NCI-H774 (cell line): ENCODE results near the gene CSGALNACT2.
"Not testable (repeated sequence)": the region's sequence is repeated elsewhere in the genome, so short reads cannot be mapped to it uniquely, and the experiment has no call there.

Experiments
- DNase-seq: peaks from one replicate; lab custom pipeline; 2025; lab: John Stamatoyannopoulos, UW

CSGALNACT2 gene

DNA sequence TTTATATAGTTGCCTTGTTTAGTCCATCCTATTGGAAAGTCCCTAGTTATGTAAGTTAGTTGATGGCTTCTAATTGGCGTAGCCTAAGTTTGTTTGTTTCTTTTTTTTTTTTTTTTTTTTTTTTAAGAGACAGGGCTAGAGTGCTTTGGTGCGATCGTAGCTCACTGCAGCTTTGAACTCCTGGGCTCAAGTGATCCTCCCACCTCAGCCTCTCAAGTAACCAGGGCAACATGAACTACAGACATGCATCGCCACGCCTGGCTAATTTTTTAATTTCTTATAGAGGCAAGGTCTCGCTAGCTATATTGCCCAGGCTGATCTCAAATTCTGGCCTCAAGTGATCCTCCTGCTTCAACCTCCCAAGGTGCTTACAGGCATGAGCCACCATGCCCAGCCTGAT lies 7.1 kb downstream of the CSGALNACT2 start:
- DNase-seq: no peak

DNA sequence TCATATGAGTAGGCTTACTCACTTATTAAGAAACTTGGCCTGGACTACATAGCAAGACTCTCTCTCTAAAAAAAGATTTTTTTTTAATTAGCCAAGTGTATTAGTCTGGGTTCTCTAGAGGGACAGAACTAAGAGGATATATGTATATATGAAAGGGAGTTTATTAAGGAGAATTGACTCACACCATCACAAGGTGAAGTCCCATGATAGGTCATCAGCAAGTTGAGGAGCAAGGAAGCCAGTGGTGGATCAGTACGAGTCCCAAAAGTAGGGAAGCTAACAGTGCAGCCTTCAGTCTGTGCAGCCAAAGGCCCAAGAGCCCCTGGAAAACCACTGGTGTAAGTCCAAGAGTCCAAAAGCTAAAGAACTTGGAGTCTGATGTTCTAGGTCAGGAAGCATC lies 7.7 kb downstream of the CSGALNACT2 start:
- DNase-seq: not testable (repeated sequence)

DNA sequence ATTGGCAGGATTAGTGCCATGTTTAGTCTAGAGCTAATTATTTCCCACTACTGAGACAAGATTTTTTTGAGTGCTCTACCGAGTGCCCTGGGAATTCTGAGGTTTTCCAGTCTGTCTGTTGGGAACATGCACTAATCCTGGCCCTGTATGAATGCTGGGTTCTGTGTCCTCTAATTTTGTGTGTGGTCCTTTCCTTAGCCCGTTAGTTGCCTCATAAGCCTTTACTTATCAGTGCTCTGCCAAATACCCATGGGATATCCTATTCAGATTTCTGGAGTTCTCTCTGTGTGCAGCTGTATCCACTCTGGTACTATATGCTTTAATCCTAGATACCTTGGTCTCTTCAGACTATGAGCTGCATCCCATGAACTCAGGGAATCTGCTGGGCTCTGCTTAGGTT lies 13.1 kb downstream of the CSGALNACT2 start:
- DNase-seq: no peak

DNA sequence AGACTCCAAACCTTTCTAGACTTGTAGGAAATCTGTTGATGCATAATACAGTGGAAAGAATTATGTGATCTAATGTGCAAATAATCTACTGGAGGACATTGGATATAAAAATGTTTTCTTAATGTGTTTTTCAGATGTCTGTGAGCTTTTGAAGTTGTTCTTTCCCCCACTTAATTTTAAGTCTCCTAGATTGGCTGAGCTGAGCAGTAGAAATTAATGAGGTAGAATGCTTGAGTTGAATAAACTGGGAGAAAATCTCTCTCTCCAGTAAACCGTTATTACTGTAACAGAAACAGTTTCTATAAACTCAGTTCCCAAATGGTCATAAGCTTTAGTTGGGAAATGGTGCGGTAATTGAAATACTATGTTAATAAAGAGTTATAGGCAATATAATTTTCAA lies 15.7 kb downstream of the CSGALNACT2 start:
- no peak for DNase-seq

DNA sequence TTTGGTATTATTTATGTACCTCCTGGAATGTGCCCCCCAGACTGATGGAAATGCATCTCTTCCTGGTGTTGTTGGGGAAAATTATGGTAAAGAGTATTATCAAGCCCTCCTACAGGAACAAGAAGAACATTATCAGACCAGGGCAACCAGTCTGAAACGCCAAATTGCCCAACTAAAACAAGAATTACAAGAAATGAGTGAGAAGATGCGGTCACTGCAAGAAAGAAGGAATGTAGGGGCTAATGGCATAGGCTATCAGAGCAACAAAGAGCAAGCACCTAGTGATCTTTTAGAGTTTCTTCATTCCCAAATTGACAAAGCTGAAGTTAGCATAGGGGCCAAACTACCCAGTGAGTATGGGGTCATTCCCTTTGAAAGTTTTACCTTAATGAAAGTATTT lies 17.0 kb downstream of the CSGALNACT2 start:
- no peak for DNase-seq

DNA sequence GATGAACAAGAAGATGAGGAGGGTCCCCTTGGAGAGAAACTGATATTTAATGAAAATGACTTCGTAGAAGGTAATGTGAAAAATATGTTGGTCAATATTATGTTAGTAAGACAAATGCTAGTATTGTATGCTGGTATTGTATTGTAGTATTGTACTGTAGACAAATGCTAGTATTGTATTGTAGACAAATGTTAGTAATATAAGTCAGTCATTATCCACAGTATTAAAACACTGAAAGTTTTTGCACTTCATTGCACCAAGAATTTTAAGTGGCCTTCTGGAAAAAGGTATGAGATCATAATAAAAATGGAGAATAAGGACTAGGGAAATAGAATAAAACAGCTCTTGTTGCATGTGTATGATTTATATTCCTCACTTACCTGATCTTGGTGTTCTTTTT lies 17.5 kb downstream of the CSGALNACT2 start:
- no peak for DNase-seq

DNA sequence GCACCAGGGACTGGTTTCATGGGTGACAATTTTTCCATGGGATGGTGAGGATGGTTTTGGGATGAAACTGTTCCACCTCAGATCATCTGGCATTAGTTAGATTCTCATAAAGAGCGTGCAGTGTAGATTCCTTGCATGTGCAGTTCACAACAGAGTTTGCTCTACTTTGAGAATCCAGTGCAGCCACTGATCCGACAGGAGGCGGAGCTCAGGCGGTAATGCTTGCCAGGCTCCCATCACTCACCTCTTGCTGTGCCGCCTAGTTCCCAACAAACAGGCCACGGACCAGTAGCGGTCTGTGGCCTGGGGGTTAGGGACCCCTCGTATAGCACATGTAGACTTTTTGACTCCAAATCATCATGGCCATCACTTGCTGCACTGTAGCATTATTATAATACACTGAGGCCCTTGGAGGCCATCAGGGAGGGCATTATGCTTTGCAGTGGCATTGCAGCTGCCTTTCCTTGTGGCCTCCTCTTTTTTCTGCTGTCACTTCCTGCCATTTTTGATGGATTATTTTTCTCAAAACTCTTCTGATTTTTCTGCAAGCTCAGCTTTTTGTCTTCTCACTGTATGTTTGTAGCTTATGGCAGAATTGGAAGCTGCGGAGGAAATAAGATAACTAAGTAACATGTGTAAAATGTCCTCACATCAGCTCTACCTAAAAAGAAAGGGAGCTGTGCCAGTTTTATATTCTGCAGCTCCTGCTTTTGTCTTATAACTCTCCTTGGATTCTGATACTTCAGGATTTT lies 18.5 kb downstream of the CSGALNACT2 start:
- DNase-seq: no peak

DNA sequence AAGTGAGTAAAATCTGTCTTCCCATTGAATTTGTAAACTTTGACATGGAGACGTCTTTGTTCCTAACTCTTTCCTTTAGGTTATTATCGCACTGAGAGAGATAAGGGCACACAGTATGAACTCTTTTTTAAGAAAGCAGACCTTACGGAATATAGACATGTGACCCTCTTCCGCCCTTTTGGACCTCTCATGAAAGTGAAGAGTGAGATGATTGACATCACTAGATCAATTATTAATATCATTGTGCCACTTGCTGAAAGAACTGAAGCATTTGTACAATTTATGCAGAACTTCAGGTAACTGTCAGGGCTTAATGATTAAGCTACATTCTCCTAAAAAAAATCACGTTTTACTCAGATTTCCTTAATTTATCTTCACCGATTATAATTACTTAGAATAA lies 20.4 kb downstream of the CSGALNACT2 start:
- DNase-seq: no peak

DNA sequence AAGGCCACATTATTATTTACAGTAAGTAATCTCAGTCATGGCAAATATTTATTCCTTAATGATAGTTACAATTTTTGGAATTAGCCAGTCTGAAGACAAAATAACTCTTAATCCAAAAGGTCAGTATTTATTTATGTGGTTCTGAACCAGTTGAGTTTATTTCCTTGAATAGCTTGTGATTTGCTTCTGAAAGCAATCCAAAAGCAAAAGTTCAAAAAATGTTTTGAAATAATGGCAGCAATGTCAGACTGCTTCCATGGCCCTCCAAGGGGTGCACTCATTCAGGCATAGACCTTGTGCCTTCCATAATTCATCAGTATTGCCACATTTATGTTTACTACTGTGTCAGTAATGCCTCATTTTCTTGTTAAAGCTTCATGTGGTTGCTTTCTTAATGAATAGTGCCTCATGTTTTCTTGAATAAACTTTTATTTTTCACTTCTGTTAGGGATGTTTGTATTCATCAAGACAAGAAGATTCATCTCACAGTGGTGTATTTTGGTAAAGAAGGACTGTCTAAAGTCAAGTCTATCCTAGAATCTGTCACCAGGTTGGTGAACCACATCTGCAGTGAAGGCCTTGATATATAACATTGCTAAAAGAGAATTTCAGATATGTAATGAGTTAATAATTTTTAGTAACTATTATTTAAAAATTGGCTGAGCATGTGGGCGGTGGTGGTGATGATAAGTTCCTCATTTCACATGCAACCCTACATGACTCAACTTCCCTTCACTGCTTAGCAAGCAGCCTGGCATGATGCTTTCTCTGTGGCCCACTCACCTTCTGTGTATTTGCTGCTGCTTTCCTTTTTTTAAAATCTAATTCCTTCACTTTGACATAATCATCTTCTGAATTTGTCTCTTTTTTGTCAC lies 22.0 kb downstream of the CSGALNACT2 start:
- DNase-seq: no peak

DNA sequence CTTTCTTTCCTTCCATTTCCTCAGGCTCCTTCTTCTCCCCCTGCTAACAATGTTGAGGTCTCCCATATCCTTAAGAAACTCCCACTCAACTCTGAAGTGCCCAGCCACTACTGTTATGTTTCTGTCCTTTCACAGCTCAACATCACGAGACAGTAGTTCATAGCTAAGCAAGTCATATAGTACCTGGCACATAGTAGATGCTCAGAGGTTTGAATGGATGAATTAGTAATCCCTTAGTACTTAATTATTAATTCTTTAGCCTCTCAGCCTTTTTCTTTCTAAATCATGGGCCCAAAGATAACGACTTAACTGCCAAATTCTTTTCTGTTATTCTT lies 22.6 kb downstream of the CSGALNACT2 start:
- no peak for DNase-seq

DNA sequence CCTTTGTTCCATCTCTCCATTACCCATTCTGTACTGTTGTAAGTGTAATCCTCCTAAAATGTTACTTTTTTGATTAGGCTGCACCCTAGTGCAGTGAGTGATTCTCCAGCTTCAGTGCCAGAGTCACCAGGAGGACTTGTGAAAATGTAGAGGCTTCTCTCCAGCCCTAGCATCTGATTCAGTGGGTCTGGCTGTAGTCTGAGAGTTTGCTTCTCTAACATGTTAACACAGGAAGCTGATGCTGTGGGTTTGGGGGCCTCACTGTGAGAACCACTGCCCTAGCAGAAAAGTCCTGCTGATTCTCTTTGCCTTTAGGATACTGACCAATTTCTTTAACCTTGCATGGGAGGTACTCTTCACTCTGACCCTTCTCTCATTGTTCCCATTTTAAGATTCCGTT lies 24.4 kb downstream of the CSGALNACT2 start:
- no peak for DNase-seq

DNA sequence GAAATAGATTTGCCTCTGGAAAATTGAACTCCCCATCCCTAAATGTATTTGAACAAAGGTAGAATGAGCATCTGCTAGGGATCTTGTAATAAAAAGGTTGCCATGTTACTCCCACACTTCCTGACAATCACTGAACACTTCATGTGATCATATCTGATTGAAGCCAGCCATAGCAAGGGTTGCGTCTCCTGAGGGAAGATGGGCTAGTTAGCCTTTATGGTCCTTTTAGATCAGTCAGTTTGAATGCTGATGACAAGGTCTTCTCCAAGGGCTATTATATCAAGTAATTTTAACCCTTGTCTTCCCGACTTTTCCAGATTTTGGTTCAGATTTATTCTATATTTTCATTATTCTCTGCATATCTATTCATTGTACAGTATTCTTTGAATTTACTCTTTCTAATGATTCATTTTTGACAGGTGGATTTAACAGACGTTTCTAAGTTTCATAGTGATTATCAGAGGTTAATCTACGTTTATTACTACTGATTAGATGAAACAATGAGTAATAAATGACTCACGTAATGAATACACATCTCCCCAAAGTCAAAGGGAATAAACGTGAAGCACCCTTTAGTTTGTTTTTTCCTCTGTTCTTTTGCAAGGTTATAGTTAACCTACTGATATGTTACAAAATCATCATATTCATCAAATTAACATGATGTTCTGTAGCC lies 28.1 kb downstream of the CSGALNACT2 start:
- no peak for DNase-seq

DNA sequence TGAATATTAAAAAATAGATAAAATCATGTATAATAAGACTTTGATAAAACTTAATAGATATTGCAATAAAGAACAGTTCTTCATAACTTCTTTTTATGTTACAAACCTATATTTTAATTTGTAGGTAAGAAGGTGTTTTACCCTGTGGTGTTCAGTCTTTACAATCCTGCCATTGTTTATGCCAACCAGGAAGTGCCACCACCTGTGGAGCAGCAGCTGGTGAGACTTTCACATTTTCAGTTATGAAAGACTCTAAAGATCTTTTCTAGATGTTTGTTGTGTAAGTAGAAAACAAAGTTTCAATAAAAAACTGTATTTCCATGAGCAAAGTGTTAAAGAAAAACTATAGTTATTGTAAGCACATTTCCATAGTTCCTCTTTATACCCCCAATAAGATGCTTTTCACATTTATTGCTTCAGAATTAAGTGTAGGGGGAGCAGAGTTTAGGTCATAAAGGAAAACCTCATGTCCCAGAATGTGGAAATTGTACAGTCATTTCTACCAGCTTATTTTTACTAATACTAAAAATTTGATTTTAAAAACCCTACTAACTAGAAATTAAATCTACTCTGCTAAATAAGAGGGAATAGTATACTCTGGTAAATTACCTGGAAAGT lies 28.7 kb downstream of the CSGALNACT2 start:
- DNase-seq: peak; percentile 26

DNA sequence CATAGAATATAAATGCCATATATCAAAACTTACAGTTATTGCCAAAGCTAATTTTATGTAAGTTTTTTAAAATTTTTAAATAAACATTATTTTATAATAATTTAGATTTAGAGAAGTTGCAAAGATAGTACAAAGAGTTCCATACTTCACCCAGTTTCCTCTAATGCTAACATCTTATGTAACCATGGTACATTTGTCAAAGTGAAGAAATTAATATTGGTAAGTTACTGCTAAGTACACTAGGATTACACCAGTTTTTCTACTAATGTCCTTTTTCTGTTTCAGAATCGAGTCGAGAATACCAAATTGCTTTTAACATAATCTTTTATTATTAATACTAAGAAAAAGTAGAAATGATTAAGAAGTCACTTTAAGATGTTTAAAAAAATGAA lies 29.2 kb downstream of the CSGALNACT2 start:
- DNase-seq: no peak

DNA sequence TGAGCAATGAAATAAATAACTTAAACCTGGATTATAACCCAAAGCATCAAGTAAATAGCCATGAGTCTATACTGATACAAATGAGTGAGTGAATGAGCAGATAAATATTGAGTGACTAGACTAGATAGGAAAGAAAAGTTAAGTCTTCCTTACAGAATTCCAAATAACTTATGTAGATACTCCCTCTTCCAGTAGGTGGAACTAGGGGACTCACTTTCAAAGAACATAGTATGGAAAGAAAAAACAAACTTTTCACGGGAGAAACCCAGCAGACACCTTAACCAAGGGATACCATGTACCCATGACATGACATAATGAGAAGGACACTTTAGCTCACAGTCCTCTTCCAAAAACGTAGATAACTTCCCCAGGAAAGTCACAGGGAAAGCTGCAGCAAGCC lies 32.2 kb downstream of the CSGALNACT2 start:
- no peak for DNase-seq

DNA sequence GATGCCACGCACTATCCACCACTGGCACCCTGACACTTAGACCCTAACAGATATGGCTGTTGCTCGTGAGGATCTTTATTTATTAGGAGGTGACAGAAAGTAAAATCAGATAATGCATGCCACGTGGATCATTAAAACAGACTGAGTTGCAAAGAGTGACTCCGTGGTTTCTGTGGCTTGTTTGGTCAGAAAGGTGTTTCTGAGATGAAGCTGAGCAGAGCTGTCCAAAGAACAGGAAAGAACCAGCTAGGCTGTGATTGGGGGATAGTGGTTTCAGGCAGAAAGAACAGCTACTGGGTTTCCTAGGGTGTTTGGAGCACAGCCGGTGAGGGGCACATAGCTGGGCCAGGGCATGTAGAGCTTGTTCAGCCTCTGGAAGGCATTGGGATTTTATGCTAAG lies 34.4 kb downstream of the CSGALNACT2 start:
- DNase-seq: no peak

DNA sequence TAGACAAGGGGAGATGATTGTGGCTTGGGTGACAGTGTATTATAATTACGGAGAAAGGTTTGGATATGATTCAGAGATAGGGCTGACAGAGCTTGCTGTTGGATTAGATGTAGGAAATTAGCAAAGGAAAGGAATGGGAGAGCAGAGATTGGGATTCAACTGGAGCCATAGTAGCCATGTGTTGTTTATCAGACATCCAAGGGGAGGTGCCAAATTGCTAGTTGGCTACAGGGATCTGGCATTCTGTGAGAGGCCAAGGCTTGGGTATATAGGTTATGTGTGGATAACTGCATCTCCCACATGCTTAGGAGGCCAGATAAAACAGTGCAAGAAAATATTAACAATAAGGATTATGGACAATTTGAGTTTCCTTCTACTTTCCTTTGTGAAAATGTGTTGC lies 34.9 kb downstream of the CSGALNACT2 start:
- no peak for DNase-seq

DNA sequence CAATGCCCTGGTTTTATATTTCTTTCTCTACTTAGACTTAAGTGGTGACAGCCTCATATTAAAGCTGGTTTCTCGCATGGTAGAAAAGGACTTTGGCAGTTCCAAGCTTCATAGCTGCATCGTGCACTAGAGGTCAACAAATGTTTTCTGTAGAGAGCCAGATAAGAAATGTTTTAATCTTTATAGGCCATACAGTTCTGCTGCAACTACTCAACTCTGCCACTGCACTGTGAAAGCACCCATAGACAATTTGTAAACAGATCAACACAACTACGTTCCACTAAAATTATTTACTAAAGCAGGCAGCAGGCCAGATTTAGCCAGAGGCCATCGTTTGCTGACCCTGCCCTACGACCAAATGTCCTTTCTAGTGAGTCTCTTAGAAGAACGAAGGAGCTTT lies 36.7 kb downstream of the CSGALNACT2 start:
- no peak for DNase-seq

DNA sequence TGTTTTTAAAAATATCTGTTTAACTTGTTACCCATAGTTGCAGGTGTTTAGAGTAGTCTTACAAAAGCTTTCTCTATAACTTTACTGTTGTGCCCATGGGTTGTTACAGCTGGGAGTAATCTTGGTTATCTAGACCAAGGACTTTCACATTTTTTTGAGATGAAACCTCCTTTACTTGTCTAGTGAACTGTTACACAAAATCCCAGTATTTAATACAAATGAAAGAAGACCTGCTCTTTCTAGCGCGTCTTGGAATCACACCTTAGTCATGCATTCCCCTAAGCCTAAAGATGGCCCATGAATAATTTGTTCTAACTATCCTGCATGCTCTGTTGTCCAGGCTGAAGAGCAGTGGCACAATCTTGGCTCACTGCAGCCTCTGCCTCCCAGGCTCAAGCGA lies 38.0 kb downstream of the CSGALNACT2 start:
- no peak for DNase-seq

DNA sequence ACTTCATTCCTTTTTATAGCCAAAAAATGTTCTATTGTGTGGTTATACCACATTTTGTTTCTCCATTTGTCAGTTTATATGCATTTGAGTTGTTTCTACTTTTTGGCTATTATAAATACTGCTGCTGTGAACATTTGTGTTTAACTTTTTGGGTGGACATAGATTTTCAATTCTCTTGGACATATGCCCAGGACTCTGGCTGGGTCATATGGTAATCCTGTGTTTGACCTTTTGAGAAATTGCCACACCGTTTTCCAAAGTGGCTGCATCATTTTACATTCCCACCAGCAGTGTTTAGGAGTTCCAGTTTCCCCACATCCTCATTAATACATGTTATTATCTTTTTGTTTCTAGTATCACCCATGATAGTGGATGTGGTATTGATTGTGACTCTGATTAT lies 39.4 kb downstream of the CSGALNACT2 start:
- no peak for DNase-seq

DNA sequence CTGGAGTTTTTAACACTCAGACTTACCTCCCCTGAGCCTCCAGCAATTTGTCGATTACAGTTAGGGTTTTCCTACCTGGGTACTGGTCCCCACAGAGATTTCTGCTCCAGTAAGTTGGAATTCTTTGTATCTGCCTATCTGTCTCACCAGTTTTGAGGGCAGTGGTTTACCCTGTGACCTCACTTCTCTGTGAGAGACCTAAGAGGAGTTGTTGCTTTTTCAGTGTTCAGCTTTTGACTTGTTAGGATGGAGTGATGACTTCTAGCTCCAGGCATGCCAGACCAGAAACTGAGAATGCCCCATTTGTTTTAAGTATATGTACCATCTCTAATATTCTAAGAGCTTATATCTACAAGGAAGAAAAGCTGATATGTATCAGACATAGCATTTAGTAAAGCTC lies 42.9 kb downstream of the CSGALNACT2 start:
- DNase-seq: no peak

DNA sequence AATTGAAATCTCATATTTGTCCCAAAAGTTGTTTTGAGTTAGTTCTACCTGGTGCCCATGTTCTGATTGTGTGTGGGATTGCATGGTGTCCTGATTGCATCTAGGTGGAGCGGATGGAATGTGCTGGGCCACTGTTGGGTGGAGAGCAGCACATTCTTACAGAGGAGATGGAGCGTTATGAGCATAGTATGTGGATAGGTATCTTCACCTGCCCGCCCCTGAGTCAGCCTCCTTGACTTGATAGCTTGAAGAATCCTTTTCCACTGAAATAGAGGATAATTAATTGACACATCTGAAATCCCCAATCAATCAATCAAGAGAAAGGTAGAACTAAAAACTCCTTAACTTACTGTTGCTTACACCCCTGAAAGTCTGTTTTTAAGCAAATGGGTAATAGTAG lies 45.5 kb downstream of the CSGALNACT2 start:
- not testable (repeated sequence) for DNase-seq

DNA sequence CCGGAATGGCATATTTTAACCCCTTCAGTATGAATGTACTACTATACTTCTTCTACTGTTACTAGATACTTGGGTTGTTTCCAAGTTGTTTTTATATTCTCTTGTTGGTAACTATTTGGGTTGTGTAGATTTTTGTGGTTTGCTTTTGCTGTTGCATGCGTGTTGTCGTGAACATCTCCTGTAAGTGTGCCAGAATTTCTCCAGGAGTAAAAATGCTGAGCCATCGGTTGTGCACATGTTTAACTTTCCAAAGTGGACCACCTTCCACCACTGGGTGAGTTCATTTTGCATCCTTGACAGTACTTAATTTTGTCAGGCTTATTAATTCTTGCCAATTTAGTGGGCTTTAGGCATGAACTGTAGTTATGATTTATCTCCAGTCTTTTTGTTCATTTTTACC lies 47.9 kb downstream of the CSGALNACT2 start:
- DNase-seq: no peak
